Activated naive CD4-positive, alpha-beta T cell treated with anti-CD3 and anti-CD28 coated beads, Interleukin-2, amount 50 U/mL, for 24 hours (primary cell): ENCODE data around the gene ZNF606.

Experiments
- H3K27ac Mint-ChIP-seq: one replicate; pipeline ENCODE4 v1.8.0; 2021; ENCODE audit warnings: mild to moderate bottlenecking, mixed read lengths
- H3K27me3 Mint-ChIP-seq: one replicate; pipeline ENCODE4 v1.8.0; 2021; ENCODE audit warnings: mixed read lengths
- H3K36me3 Mint-ChIP-seq: one replicate; pipeline ENCODE4 v1.8.0; 2021; ENCODE audit warnings: mixed read lengths
- H3K4me1 Mint-ChIP-seq: one replicate; pipeline ENCODE4 v1.8.0; 2021; ENCODE audit warnings: mixed read lengths
- H3K4me3 Mint-ChIP-seq: one replicate; pipeline ENCODE4 v1.8.0; 2021; ENCODE audit warnings: mild to moderate bottlenecking, mixed read lengths
- H3K9me3 Mint-ChIP-seq: one replicate; pipeline ENCODE4 v1.8.0; 2021; ENCODE audit warnings: mixed read lengths

Gene ZNF606

DNA sequence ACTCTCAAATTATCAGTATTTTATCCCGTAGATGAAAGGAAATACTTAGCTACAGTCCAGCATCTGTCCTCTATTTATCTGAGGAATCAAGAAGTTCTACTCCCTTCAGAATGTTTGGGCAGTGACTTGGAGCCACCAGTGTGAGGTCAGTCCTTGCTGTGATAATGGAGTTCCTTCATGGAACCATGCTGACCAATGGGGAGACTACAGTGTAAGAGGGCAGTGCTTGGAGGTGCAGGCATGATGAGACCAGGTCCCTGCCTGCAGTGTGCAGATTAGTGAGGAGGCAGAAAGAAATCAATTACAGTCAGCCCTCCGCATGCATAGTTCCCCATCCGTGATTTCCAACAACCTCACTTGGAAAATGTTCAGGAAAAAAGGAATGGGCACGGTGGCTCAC lies 28.2 kb downstream of the ZNF606 start, which contains the start of gene C19orf18:
Gene C19orf18 (minus strand): TSS at position 101 of the 400 bp plus-strand sequence. CDS start 102 bp downstream, outside the sequence.
- no peaks in the 10 kb centered on the region for H3K4me1 Mint-ChIP-seq
- peaks cover 49% of the 10 kb centered on the region for H3K36me3 Mint-ChIP-seq
- H3K27me3 Mint-ChIP-seq, result no peaks in the 10 kb centered on the region
- peak within 1 kb of the TSS; percentile 55 for H3K4me3 Mint-ChIP-seq
- H3K27ac Mint-ChIP-seq, result no peak within 1 kb of the TSS
- peaks cover 27% of the 10 kb centered on the region for H3K9me3 Mint-ChIP-seq

DNA sequence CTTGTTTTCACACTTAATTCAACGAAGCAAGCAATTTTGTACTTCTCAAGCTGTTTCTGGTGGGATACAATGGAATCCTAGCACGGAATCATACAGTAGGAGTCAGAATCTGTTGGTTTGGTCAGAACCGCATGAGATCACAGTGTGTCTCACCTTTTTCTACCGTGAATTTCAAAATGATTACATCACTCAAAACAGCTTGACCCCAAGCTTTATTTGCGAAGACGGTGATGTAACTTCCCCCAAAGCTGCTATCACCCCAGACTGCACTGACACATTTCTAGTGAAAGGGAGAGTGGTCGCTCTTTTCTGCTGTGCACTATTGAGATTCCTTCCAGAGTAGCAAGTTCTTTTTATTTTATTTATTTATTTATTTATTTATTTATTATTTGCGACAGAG lies 37.9 kb downstream of the ZNF606 start:
- H3K27me3 Mint-ChIP-seq, result no peaks in the 10 kb centered on the region
- H3K4me3 Mint-ChIP-seq, result no peak overlapping the region
- H3K27ac Mint-ChIP-seq, result no peak overlapping the region
- peaks cover 34% of the 10 kb centered on the region for H3K36me3 Mint-ChIP-seq
- H3K9me3 Mint-ChIP-seq, result peaks cover 28% of the 10 kb centered on the region
- H3K4me1 Mint-ChIP-seq, result no peaks in the 10 kb centered on the region

DNA sequence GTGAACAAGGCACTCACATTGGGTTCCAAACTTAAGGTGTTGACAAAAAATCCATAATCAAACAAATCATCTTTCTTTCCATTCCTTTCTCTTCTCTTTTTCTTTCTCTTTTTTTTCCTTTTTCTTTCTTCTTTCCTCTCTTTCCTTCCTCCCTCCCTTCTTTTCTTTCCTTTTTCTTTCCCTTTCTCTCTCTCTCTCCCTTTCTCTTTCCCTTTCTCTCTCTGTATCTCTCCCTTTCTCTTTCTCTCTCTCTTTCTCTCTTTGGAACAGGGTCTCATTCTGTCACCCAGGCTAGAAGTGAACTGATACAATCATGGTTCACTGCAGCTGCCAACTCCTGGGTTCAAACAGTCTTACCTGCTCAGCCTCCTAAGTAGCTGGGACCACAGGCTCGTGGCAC lies 40.8 kb downstream of the ZNF606 start:
- Mint-ChIP-seq H3K4me1 (no peaks in the 10 kb centered on the region), H3K9me3 (peaks cover 26% of the 10 kb centered on the region), H3K4me3 (no peak overlapping the region), H3K36me3 (peaks cover 28% of the 10 kb centered on the region), H3K27me3 (peaks cover under 1% of the 10 kb centered on the region), H3K27ac (no peak overlapping the region)

DNA sequence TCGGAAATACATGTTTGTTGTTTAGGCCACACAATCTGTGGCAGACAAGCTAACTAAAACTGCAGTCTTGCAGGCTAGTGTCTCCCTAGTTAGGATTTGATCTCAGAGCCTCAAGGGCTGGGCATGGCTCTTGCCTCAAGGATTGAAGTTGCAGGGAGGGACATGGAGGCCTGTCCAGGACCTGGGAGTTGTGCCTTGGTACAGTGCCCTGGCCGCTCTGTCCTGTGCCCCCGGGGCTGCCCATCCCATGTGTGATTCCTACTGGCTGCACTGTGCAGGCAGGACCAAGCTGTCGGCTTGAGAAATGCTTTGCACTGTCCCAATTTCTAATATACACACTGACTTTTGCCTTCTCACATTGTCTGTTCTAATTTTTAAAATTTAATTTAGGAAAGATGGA lies 47.6 kb downstream of the ZNF606 start:
- Mint-ChIP-seq H3K27me3 (peaks cover 4% of the 10 kb centered on the region), H3K36me3 (peaks cover 19% of the 10 kb centered on the region), H3K27ac (no peak overlapping the region), H3K4me3 (no peak overlapping the region), H3K4me1 (no peaks in the 10 kb centered on the region), H3K9me3 (peaks cover 32% of the 10 kb centered on the region)

DNA sequence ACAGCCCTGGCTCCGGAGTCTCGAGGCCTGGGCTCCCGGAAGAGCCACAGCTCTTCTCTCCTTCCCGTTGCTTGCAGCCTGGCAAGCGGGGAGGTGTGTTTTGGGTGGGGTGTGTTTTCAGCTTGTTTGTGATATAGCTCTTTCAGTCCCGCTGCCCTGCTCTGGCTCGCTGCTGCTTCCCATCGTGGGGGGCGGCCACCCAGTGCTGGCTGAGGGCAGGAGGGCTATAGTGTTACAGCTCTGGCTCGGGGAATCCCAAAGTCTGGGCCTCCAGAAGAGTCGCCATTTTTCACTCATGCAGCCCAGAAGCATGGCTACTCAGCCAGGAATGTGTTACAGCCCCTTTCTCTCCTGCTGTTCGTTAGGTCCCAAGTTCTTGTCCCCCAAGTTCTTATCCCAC lies 52.9 kb downstream of the ZNF606 start:
- Mint-ChIP-seq H3K9me3 (peaks cover 31% of the 10 kb centered on the region), H3K4me1 (peaks cover 18% of the 10 kb centered on the region), H3K36me3 (peaks cover 27% of the 10 kb centered on the region), H3K27me3 (peaks cover 1% of the 10 kb centered on the region), H3K4me3 (no peak overlapping the region), H3K27ac (no peak overlapping the region)

DNA sequence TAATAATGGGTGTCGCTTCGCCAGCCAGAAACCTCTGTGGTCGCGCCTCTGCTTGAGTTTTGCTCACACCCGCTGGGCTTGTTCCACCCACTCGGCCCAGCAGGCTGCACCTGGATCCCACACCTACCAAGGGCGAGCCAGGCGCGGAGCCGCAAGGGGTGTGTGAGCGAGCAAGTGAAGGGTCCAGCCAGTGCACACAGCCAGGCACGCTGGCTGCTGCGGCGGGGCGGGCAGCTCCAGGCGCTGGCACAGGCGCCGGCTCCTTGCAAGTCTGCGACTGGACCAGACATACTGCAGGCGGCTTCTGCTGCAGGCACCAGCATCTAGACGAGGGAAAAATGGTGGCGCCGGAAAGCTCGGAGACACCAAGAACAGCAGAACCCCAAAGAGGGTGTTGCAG lies 53.3 kb downstream of the ZNF606 start:
- Mint-ChIP-seq H3K27ac (no peak overlapping the region), H3K9me3 (peaks cover 27% of the 10 kb centered on the region), H3K4me1 (peaks cover 18% of the 10 kb centered on the region), H3K27me3 (no peaks in the 10 kb centered on the region), H3K4me3 (no peak overlapping the region), H3K36me3 (peaks cover 29% of the 10 kb centered on the region)

DNA sequence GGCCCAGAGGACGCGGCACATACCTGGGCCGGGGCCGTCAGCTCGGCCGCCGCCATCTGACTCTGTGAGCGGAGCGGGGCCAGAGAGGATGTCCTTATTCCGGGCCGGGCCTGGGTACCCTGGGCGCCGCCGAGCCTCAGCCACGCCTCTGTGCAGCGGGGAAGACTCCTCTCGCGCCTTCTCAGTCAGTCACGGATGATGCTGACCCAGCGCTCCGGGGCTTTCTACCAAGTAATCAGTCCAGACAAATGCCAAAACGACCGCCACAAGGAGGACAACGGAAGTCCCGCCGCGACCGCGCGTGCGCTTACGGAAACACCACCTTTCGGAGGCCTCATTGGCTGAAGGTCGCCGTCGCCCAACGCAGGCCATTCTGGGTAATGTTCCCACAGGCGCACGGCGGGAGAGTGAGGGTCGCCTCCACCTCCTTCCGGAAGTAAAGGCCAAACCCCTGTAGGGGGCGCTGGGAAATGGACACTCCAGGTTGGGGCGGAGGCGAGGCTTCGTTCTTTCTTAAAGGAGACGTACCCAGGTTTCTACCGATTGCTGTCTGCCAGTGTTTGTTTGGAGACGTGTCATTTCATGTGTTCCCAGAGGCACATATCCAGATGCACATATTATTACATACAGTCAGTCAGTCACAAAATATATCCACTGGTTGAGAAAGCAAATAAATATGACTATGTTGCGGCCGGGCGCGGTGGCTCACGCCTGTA lies 55.0 kb downstream of the ZNF606 start, which contains the start of gene ZNF256:
Gene ZNF256 (minus strand): TSS at position 288 of the 716 bp plus-strand sequence. CDS start 232 bp downstream, at position 56.
- Mint-ChIP-seq H3K27ac (peak within 1 kb of the TSS; percentile 96), H3K36me3 (peaks cover 46% of the 10 kb centered on the region), H3K4me1 (peaks cover 18% of the 10 kb centered on the region), H3K4me3 (peak within 1 kb of the TSS; percentile 98), H3K9me3 (peaks cover 19% of the 10 kb centered on the region), H3K27me3 (no peaks in the 10 kb centered on the region)

DNA sequence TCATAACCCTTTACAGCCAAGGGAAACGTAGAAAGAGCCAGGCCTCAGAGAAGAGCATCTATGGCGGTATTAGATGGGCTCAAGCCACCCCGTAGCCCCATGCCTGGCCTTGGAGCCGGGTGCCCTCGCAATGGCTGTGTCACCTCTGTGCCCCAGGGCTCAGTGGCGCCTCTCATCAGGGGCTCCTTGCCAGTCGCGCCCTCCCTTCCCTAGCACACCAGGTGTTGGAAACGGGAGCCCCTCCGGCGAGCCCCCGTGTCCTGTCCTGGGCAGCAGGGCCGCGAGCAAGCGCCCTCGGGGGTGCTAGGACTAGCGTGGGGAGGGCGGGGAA lies 55.6 kb downstream of the ZNF606 start:
- peaks cover 51% of the 10 kb centered on the region for H3K36me3 Mint-ChIP-seq
- peak overlapping the region; percentile 98 for H3K4me3 Mint-ChIP-seq
- peaks cover 18% of the 10 kb centered on the region for H3K4me1 Mint-ChIP-seq
- peak overlapping the region; percentile 79 for H3K27ac Mint-ChIP-seq
- no peaks in the 10 kb centered on the region for H3K27me3 Mint-ChIP-seq
- peaks cover 23% of the 10 kb centered on the region for H3K9me3 Mint-ChIP-seq

DNA sequence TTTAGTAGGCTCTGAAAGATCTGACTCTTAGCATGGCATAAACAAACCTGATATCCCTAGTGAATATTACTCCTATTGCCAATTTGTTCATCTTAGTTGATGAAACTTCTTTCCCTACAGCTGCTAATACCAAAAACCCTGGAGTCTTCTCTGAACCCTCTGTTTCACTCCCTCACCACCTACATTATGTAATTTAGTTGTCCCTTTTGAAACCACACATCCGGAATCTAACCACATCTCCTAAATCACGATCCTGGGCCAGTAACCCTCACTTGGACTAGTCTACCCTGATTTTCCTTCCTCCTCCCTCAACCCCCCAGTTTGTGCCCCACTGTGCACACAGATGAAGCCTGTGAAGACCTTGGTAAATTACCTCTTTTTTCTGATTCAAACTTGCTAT lies 56.3 kb downstream of the ZNF606 start:
- H3K4me3 Mint-ChIP-seq, result peak overlapping the region; percentile 98
- H3K27me3 Mint-ChIP-seq, result no peaks in the 10 kb centered on the region
- H3K27ac Mint-ChIP-seq, result peak overlapping the region; percentile 79
- H3K36me3 Mint-ChIP-seq, result peaks cover 57% of the 10 kb centered on the region
- peaks cover 29% of the 10 kb centered on the region for H3K9me3 Mint-ChIP-seq
- peaks cover 18% of the 10 kb centered on the region for H3K4me1 Mint-ChIP-seq

DNA sequence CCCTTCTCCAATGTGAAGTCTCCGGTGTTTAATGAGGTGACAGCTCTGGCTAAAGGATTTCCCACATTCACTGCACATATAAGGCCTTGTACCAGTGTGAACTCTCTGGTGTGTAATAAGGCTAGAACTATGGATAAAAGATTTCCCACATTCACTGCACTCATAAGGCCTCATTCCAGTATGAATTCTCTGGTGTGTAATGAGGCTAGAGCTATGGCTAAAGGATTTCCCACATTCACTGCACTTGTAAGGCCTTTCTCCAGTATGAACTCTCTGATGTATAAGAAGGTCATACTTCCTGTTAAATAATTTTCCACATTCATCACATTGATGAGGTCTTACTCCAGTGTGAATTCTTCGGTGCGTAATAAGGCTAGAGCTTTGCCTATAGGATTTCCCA lies 61.0 kb downstream of the ZNF606 start:
- H3K9me3 Mint-ChIP-seq, result peaks cover 28% of the 10 kb centered on the region
- no peak overlapping the region for H3K27ac Mint-ChIP-seq
- H3K27me3 Mint-ChIP-seq, result no peaks in the 10 kb centered on the region
- H3K36me3 Mint-ChIP-seq, result peaks cover 81% of the 10 kb centered on the region
- H3K4me3 Mint-ChIP-seq, result no peak overlapping the region
- H3K4me1 Mint-ChIP-seq, result peaks cover 11% of the 10 kb centered on the region

DNA sequence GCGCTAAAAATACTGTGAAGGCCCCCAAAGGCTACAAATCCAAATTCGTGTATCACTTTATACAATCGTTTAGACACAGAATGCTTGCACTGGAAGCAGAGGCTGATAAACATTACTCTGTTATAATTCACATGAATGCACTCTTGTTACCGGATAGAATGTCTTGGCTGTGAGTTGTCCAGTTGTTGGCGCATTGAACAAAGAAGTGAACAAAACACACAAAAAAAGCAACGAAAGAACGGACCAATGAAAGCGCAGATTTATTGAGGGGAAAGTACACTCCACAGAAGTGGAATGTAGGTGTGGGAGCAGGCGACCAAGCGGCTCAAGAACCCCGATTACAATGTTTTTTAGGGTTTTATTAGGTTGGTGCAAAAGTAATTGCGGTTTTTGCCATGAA lies 66.9 kb downstream of the ZNF606 start:
- H3K27ac Mint-ChIP-seq, result no peak overlapping the region
- H3K36me3 Mint-ChIP-seq, result peaks cover 50% of the 10 kb centered on the region

DNA sequence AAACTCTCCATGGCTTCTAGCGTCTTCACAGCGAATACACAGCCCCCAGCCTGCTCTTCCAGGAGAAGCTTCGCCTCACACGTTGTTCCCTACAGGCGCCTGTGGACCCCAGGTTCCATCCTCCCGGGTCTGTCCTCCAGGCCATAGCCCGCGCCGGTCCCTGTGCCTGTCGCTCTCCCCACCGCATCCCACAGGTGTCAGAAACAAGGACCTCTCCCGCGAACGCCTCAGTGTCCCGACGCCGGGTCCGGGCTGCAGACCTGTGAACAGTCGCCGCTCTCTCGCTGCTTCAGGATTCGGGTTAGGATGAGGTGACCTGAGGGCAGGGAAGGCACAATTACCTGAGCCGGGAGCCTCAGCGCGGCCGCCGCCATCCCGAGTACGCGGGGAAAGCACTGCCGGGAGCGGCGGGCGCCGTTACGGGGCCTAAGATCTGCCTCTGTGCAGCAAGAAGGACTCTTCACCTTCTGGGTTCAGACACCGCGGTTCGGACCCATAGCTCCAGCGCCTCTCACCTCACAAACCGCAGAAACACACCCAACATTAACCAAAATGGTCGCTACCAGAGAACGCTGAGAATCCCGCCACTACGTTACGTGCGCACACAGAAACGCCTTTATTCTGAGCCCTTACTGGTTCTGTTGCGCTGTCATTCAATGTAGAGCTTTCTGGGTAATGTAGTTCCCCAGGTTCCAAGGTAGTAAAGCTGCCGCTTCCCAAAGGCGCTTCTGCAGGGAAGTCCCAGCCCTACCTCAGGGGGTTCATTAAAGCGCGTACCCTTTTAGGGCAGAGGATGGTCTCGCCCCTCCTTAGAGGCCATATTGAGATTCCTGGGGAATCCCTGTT lies 67.6 kb downstream of the ZNF606 start, which contains the start of gene ZNF418:
Gene ZNF418 (minus strand): TSS at position 583 of the 846 bp plus-strand sequence. CDS start 1,580 bp downstream, outside the sequence.
- Mint-ChIP-seq H3K36me3 (peaks cover 49% of the 10 kb centered on the region), H3K4me3 (peak within 1 kb of the TSS; percentile 88), H3K27ac (peak within 1 kb of the TSS; percentile 80), H3K9me3 (peaks cover 19% of the 10 kb centered on the region), H3K4me1 (peaks cover 9% of the 10 kb centered on the region), H3K27me3 (peaks cover 1% of the 10 kb centered on the region)

More for the DNA sequence above, 66.9 kb downstream of the ZNF606 start:
- Mint-ChIP-seq H3K4me3 (no peak overlapping the region), H3K27me3 (peaks cover 1% of the 10 kb centered on the region), H3K4me1 (peaks cover 9% of the 10 kb centered on the region), H3K9me3 (peaks cover 19% of the 10 kb centered on the region)

DNA sequence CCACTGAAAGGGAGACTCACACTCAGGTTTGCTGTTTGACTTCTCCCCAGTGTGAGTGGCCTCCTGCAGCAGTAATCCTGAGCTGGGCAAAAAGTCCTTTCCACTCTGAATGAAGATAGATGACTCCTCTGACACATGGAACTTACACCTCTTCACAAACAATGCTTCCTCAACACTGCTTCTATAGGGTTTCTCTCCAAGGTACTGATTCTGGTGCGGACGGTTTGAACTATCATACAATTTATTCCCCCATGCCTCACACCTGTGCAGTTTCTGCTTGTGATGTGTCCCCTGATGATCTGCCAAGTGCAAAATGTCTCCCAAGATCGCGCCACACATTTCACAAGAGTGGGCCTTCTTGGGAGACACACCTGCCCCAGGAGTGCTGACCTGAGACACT lies 75.0 kb downstream of the ZNF606 start:
- H3K9me3 Mint-ChIP-seq, result peaks cover 10% of the 10 kb centered on the region
- H3K36me3 Mint-ChIP-seq, result peaks cover 30% of the 10 kb centered on the region

More for the DNA sequence above, 75.0 kb downstream of the ZNF606 start:
- H3K4me1 Mint-ChIP-seq, result no peaks in the 10 kb centered on the region
- no peak overlapping the region for H3K4me3 Mint-ChIP-seq
- H3K27me3 Mint-ChIP-seq, result no peaks in the 10 kb centered on the region
- H3K27ac Mint-ChIP-seq, result no peak overlapping the region
